ENCODE measurements around the gene SLCO2A1. TPM values are rescaled to one million over a fixed set of nuclear protein-coding genes. Genes with fewer than 3 reads are reported as not detected.

SLCO2A1 gene
- total RNA-seq, 1 donor from 2014 or later: under 0.01 TPM

DNA sequence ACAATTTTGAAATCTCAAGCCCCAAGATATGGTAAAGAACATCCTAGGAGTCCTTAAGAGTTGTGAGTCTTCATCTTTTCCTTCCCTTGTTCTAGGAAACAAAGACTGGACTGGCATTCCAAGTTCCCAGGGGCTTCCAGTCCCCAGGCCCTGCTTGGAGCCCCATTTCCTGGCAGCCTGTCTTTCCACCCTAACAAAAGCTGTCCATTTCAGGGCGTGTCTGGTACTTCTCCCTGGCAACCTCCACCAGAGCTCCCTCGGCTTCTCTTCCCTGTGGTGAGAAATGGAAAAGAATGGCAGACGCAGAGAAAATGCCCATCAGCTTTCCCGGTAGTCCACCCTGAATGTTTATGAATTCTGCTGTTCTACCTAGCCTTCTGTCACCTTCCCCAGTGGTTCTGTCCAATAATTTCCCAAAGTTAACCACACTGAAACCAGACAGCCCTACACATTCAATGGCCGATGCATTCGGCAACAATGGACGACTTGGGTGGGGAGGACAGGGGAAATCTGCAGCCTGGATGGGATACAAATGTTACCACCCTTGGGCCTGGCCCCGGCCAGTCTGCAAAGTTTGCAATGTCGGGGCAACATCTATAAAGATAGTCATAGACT lies 140.9 kb downstream of the SLCO2A1 start:
- DNase-seq (ENCODE audit: low spot score in 2 of 2) (no peak), FAIRE-seq (no peak)

- no peak for FAIRE-seq
- DNase-seq (ENCODE audit: low spot score in 2 of 2): no peak
These were observed 141.7 kb downstream of the SLCO2A1 start for GRCh38 chr3:133887803-133888703.

DNA sequence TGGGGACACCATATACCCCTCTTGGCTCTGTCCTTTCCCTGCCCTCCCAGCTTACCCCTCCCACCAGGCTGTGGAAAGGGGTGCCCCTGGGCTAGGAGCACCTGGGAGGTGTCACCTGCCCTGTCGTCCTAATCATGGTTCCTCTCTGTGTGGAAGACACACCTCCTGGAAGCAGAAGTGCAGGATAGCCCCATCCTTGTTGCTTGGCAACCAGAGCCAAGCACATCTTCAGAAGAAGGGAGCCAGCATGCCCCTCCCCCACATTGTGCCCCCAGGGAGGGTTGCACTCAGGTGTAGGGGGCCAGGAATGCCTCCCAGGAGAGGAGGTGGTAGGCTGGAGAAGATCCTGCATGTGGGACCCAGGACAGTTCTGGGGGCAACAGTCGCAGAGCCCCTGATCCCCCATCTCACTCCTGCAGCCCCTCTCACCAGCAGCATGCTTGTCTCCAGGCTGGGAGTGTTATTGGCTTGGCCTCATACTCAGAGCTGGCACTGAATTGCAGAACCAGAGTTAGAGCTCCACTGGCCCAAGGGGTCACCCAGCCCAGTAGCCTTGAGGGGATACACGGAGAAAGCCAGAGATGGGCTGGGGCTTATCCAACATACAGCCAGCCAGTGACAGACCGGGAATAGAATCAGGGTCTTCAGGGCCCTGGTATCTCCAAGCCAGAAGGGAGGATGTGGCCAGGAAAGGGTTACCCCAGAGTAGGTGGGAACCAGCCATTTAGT lies 142.5 kb downstream of the SLCO2A1 start:
- no peak for FAIRE-seq
- no peak for DNase-seq (ENCODE audit: low spot score in 2 of 2)

DNA sequence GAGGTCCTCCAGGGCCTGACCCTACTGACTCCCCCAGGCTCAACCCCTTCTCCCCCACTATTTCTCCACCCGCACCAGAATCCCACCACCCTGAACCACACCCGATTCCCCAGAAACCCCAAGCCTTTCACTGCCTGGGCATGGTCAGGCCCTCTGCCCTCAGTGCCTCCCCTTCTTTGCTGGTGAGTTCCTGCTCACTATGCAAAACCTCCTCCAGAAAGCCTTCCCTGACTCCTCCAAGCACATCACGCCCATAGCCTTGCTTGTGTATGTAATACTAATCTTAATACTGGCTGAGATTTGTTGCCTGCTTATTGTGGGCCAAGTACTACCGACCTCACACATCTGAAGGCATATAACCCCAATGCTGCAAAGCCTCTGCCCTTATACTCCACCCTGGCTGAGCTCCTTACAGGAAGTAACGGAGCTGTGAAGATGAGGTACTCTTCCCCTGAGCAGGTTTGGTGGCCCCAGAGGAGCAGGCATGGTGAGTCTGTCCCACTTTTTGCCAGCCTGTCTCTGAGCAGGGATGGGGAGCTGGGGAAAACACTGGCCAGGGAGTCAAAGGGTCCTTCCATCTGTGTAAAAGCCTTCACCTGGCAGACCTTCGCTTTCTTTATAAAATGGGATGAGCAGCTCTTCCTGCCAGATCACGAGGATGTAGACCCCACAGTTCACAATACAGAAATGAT lies 143.5 kb downstream of the SLCO2A1 start:
- DNase-seq (ENCODE audit: low spot score in 2 of 2) (no peak), FAIRE-seq (no peak)

DNA sequence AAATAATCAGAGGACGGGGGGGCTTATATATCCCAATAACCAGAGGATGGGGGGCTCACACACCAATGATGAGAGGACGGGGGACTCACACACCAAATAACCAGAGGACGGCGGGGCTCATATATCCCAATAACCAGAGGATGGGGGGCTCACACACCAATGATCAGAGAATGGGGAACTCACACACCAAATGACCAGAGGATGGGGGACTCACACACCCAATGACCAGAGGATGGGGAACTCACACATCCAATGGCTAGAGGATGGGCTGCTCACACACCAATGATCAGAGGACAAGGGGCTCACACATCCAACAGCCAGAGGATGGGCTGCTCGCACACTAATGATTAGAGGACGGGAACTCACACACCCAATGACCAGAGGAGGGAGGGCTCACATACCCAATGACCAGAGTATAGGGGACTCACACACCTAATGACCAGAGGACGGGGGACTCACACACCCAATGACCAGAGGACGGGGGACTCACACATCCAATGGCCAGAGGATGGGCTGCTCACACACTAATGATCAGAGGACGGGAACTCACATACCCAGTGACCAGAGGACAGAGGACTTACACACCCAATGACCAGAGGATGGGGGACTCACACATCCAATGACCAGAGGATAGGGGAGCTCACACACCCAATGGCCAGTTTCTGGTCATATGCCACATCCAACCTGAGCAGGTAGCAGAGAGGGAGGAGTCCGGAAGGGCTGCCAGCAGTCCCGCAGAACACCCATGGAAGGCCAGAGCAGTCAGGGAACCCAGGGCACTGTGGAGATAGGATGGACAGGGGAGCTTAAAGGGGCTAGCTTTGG lies 144.6 kb downstream of the SLCO2A1 start:
- FAIRE-seq (no peak), DNase-seq (ENCODE audit: low spot score in 2 of 2) (no peak)

DNA sequence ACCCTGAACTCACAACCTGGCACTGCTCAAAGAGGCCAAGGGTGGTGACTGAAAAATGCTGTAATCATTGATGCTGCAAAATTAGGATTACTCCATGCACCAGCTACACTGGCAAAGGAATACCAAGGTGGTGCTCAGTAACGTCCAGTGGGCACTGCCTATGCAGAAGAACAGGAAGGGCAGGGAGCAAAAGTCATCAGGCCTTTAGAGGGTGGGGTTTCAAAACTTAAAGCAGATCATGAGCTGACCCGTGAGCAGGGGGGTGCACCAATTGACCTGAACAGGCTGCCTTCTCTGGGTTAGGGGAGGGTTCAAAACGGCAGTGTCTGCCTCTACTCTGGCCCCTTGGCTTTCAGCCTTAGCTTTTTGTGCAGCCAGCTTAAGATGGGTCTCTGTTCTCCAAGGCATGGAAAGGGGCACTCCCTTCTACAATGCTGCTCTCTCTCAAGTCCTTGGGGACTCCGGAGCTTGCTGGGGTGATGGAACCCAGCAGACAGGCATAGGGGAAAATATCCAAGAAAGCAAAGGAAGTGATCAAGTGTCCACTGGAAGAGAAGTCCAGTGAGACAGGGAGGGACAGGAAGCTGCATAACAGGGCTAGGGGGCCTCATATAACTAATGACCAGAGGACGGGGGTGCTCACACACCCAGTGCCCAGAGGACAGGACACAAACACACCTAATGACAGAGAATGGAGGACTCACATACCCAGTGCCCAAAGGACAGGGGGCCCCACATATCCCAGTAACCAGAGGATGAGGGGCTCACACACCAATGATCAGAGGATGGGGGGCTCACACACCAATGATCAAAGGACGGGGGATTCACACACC lies 145.5 kb downstream of the SLCO2A1 start:
- no peak for FAIRE-seq
- no peak for DNase-seq (ENCODE audit: low spot score in 2 of 2)

DNA sequence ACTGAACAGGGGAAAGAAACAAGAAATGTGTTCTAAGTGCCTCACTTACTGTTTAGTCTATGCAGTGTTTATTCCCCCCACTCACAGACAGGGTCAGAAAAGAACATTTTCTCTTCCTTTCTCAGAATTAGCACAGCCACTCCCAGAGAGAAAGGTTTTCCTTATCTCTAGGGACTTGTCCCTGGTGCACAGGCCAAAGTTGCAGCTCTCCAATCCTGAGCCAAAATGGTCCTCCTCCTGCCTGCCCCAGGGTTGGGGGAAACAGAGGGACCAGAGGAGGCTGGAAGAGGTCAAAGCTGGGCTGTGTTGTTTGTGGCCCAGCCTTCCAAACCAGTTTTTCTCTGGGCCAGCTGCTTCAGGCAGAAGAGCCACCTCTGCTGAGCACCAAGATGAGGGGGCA lies 146.1 kb downstream of the SLCO2A1 start:
- no peak for DNase-seq (ENCODE audit: low spot score in 2 of 2)
- no peak for FAIRE-seq

- no peak for DNase-seq (ENCODE audit: low spot score in 2 of 2)
- FAIRE-seq: no peak
These were observed 146.6 kb downstream of the SLCO2A1 start for GRCh38 chr3:133882986-133883586.

DNA sequence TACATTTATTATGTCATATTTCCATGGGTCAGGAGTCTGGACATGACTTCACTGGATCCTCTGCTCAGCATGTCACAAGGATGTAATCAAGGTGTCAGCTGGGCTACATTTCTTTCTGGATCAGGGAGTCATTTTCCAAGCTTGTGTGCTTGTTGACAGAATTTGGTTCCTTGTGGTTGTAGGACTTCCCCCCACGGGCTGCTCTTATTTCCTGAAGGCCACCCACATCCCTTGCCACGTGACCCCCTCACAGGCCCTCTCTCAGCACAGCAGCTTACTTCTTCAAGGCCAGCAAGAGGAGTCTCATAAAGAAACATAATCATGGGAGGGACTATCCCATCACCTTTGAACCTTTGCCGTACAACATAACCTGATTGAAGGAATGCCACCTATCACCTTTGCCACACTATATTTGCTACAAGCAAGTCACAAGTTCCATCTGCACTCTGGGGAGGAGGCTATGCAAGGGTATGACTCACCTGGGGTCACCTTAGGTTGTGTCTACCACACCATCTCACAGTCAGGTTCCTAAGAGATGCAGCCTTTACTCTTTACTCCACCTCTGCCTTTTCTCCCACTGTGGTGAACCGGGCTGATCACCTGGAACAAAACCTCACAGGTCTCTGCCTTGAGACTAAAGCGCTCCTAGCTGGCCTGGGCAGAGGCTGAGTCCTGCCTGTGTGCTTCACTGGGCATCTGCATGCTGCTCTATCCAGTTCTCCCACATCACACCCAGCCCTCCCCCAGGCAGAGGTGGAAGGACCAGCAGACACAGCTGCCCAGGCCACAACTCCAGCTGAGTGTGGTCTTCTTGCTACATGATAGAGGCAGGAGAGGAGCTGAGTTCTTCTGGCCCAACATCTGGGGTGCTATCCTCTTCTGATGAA lies 147.5 kb downstream of the SLCO2A1 start:
- no peak for FAIRE-seq
- no peak for DNase-seq (ENCODE audit: low spot score in 2 of 2)

- DNase-seq (ENCODE audit: low spot score in 2 of 2) (no peak), FAIRE-seq (no peak)
These were observed 148.2 kb downstream of the SLCO2A1 start for GRCh38 chr3:133881492-133881891.

- DNase-seq (ENCODE audit: low spot score in 2 of 2) (no peak), FAIRE-seq (no peak)
These were observed 148.8 kb downstream of the SLCO2A1 start for GRCh38 chr3:133880886-133881455.

- DNase-seq (ENCODE audit: low spot score in 2 of 2): no peak
- FAIRE-seq: no peak
These were observed 149.4 kb downstream of the SLCO2A1 start for GRCh38 chr3:133880287-133880686.

GRCh38 chr3:133878518-133878917 lies 151.2 kb downstream of the SLCO2A1 start:
- FAIRE-seq (no peak), DNase-seq (ENCODE audit: low spot score in 2 of 2) (no peak)
